SU-DHL-6 (cell line): ENCODE measurements around the gene PITPNC1.

Source experiments
- H2AFZ ChIP-seq: fragments of 200-600 bp; sonication (generic); 2 replicates; pipeline ENCODE4 v1.6.1; 2014; ENCODE audit warnings: low read depth, mild to moderate bottlenecking, moderate library complexity, mixed read lengths, antibody characterized with exemption, low read length; ENCODE audit not compliant: severe bottlenecking
- H3F3A ChIP-seq: fragments of 200-600 bp; shearing (Covaris generic); 2 replicates; pipeline ENCODE4 v1.6.0; 2016; ENCODE audit warnings: antibody characterized with exemption, mild to moderate bottlenecking; ENCODE audit not compliant: insufficient read depth
- H3K27ac ChIP-seq: fragments of 200-600 bp; sonication (generic); 2 replicates; pipeline ENCODE4 v1.5.1; 2016; ENCODE audit warnings: low read depth, mild to moderate bottlenecking, low read length, moderate library complexity, mixed read lengths
- H3K27me3 ChIP-seq: fragments of 200-600 bp; sonication (generic), shearing (Covaris generic); 2 replicates; pipeline ENCODE4 v1.6.0; 2014; ENCODE audit warnings: mild to moderate bottlenecking, low read length
- H3K36me3 ChIP-seq: fragments of 200-600 bp; sonication (generic); 2 replicates; pipeline ENCODE4 v1.6.1; 2014; ENCODE audit warnings: mild to moderate bottlenecking, low read length, mixed read lengths
- H3K4me2 ChIP-seq: fragments of 300-600, 200-600 bp; shearing (Covaris generic), sonication (generic); 2 replicates; pipeline ENCODE4 v1.6.0; 2014; ENCODE audit warnings: low read length, low read depth, mild to moderate bottlenecking; ENCODE audit not compliant: poor library complexity, severe bottlenecking
- H3K4me3 ChIP-seq: fragments of 200-600 bp; sonication (generic); 2 replicates; pipeline ENCODE4 v1.5.1; 2014; ENCODE audit warnings: antibody characterized with exemption, low read length, mild to moderate bottlenecking, mixed read lengths; ENCODE audit not compliant: insufficient read depth, poor library complexity, severe bottlenecking
- H3K79me2 ChIP-seq: fragments of 200-600 bp; sonication (generic); 2 replicates; pipeline ENCODE4 v1.6.1; 2014; ENCODE audit warnings: mild to moderate bottlenecking, low read length, moderate library complexity; ENCODE audit not compliant: insufficient read depth
- H3K9ac ChIP-seq: fragments of 200-600 bp; sonication (generic); 2 replicates; pipeline ENCODE4 v1.7.0; 2014; ENCODE audit warnings: mild to moderate bottlenecking, low read length
- H3K9me2 ChIP-seq: fragments of 200-600 bp; sonication (generic); replicated peaks from 2 replicates; pipeline ENCODE4 v1.6.1; 2014; ENCODE audit warnings: low read length; ENCODE audit not compliant: insufficient read depth
- H3K9me3 ChIP-seq: fragments of 200-600 bp; sonication (generic); 2 replicates; pipeline ENCODE4 v1.6.1; 2014; ENCODE audit warnings: low read length, mixed read lengths; ENCODE audit not compliant: insufficient read depth
- H4K20me1 ChIP-seq: fragments of 200-600 bp; sonication (generic); 2 replicates; pipeline ENCODE4 v1.6.1; 2014; ENCODE audit warnings: low read depth, mild to moderate bottlenecking, antibody characterized with exemption, low read length, moderate library complexity, mixed read lengths
- EZH2phosphoT487 ChIP-seq: fragments of 200-600 bp; sonication (generic), shearing (Covaris generic); conservative IDR thresholded peaks from 2 replicates; pipeline ENCODE4 v1.6.1; 2018; ENCODE audit warnings: mild to moderate bottlenecking, antibody characterized with exemption, low read length, moderate library complexity, mixed read lengths
- TF ChIP-seq, protein P1 (sequence below): fragments of 200-600 bp; sonication (generic); IDR thresholded peaks from one replicate; pipeline ENCODE4 v1.5.1; 2017; ENCODE audit warnings: antibody characterized with exemption, mild to moderate bottlenecking, low read length, moderate library complexity; ENCODE audit not compliant: insufficient read depth, poor library complexity, severe bottlenecking

The PITPNC1 gene

DNA sequence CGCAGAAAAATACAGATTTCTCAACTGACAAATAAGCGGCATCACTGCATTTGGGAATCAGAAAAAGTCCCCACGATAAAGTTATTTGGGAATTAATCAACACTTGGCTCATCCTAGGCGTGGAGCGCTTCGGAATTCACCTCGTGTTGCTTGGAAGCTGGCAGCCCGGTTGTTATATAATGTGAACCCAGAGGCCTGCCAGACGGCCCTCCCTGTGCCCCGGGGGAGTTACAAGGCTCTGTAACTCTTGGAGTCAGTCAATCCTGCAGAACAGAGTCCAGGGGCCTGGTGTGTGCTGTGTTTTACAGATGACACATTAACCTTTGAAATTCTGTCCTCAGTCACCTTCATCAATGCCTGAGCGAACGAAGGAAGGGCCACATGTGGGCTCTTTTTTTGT, 111.1 kb downstream of the PITPNC1 start:
- Histone ChIP-seq H3K27ac (no peak overlapping the region), H3K4me2 (no peak overlapping the region)

DNA sequence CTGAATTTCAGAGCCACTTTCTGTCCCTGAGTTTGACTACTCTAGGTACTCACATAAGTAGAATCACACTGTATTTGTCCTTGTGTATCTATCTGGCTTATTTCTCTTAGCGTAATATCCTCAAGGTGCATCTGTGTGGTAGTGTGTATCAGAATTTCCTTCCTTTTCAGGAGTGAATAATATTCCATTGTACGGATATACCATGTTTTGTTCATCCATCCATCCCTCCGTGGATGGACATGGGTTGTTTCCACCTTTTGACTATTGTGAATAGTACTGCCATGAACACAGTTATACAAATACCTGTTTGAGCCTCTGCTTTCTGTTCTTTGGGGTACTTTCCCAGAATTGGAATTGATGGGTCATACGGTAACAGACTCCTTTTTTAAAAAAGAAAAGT, 111.7 kb downstream of the PITPNC1 start:
- Histone ChIP-seq H3K4me3 (no peak overlapping the region), H3K36me3 (no peaks in the 10 kb centered on the region), H3K9me2 (no peaks in the 10 kb centered on the region), H3K79me2 (no peaks in the 10 kb centered on the region), H4K20me1 (no peaks in the 10 kb centered on the region), H3K27ac (no peak overlapping the region), H3K9me3 (no peaks in the 10 kb centered on the region), H3K27me3 (no peaks in the 10 kb centered on the region), H3K4me2 (no peak overlapping the region), H3K9ac (no peak overlapping the region), H3F3A (no peaks in the 10 kb centered on the region), H2AFZ (no peak overlapping the region)
- TF ChIP-seq, protein P1, sequence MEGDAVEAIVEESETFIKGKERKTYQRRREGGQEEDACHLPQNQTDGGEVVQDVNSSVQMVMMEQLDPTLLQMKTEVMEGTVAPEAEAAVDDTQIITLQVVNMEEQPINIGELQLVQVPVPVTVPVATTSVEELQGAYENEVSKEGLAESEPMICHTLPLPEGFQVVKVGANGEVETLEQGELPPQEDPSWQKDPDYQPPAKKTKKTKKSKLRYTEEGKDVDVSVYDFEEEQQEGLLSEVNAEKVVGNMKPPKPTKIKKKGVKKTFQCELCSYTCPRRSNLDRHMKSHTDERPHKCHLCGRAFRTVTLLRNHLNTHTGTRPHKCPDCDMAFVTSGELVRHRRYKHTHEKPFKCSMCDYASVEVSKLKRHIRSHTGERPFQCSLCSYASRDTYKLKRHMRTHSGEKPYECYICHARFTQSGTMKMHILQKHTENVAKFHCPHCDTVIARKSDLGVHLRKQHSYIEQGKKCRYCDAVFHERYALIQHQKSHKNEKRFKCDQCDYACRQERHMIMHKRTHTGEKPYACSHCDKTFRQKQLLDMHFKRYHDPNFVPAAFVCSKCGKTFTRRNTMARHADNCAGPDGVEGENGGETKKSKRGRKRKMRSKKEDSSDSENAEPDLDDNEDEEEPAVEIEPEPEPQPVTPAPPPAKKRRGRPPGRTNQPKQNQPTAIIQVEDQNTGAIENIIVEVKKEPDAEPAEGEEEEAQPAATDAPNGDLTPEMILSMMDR: no peak
- TF ChIP-seq EZH2phosphoT487: no peak

More for the DNA sequence above, 111.1 kb downstream of the PITPNC1 start:
- Histone ChIP-seq H4K20me1 (no peaks in the 10 kb centered on the region), H3K9me2 (no peaks in the 10 kb centered on the region), H2AFZ (no peak overlapping the region), H3K4me3 (no peak overlapping the region), H3K79me2 (no peaks in the 10 kb centered on the region), H3K36me3 (no peaks in the 10 kb centered on the region), H3K27me3 (no peaks in the 10 kb centered on the region), H3K9me3 (no peaks in the 10 kb centered on the region), H3F3A (no peaks in the 10 kb centered on the region), H3K9ac (no peak overlapping the region)
- TF ChIP-seq EZH2phosphoT487: no peak
- TF ChIP-seq, protein P1: no peak

DNA sequence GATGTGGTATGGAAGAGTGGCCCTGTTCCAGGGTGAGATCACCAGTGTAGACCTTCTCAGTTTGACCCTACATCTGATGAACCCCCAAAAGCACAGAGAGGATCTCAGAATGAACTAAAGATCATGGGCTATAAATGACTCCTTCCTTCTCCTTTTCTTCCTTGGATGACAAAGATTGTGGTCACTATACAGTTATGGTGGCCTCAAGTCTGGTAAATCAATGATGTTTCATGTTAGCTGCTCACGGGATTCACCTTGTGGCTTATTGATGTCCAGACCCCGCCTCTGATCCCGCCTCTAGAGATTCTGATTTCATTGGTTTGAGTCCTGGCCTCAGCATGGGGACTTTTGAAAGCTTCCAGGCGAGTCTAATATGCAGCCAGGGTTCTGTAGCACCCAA, 112.2 kb downstream of the PITPNC1 start:
- H3K9me3 ChIP-seq: no peaks in the 10 kb centered on the region
- no peak overlapping the region for H3K4me2 ChIP-seq
- no peak overlapping the region for H3K9ac ChIP-seq
- H3K79me2 ChIP-seq: no peaks in the 10 kb centered on the region
- no peak overlapping the region for H3K4me3 ChIP-seq
- H3F3A ChIP-seq: no peaks in the 10 kb centered on the region
- no peak overlapping the region for H2AFZ ChIP-seq
- no peaks in the 10 kb centered on the region for H3K9me2 ChIP-seq
- no peak overlapping the region for H3K27ac ChIP-seq
- no peak for TF ChIP-seq EZH2phosphoT487
- TF ChIP-seq, protein P1: no peak
- H3K27me3 ChIP-seq: no peaks in the 10 kb centered on the region
- H3K36me3 ChIP-seq: no peaks in the 10 kb centered on the region
- no peaks in the 10 kb centered on the region for H4K20me1 ChIP-seq

DNA sequence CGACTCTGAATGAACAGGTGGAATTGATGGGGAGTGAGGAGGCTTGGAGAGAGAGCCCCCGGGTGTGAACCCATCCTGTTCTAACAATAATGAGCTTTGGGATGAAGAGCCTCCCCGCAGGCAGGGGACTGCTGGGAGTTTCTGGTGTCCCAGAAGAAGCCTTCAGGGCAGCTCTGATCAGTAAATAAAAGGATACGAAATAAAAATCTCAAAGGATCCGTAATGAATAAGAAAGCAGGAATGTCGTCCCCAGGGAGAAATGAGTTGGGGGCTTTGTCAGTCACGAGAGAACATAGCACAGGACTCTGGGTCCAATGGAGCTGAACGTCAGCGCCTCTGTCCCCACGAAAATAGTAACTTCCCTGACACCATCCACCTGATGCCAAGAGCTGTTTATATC, 113.4 kb downstream of the PITPNC1 start:
- H3K79me2 ChIP-seq: no peaks in the 10 kb centered on the region
- no peak overlapping the region for H3K27ac ChIP-seq
- no peaks in the 10 kb centered on the region for H4K20me1 ChIP-seq
- H3K4me3 ChIP-seq: no peak overlapping the region
- H3K9ac ChIP-seq: no peak overlapping the region
- no peaks in the 10 kb centered on the region for H3F3A ChIP-seq
- no peak overlapping the region for H3K4me2 ChIP-seq
- no peaks in the 10 kb centered on the region for H3K27me3 ChIP-seq
- TF ChIP-seq EZH2phosphoT487: no peak
- TF ChIP-seq, protein P1: no peak
- H3K9me3 ChIP-seq: no peaks in the 10 kb centered on the region
- H3K9me2 ChIP-seq: no peaks in the 10 kb centered on the region
- H2AFZ ChIP-seq: no peak overlapping the region
- H3K36me3 ChIP-seq: no peaks in the 10 kb centered on the region
